NCI-H82 treated with DMSO at 0.1 percent for 48 hours (cell line): ENCODE results near the gene PATJ.
"Not testable (repeated sequence)": the region's sequence is repeated elsewhere in the genome, so short reads cannot be mapped to it uniquely, and the experiment has no call there.

Experiments
- DNase-seq: peaks from one replicate; lab custom pipeline; 2025; ENCODE audit not compliant: unreplicated experiment; lab: John Stamatoyannopoulos, UW

Gene PATJ

GRCh38 chr1:61741711-61742619 is at the start of gene PATJ:
Gene PATJ (plus strand): TSS chr1:61742480. CDS start chr1:61762893, 20,413 bp downstream.
- DNase-seq = no peak

GRCh38 chr1:61699911-61700851 is 42.1 kb upstream of the PATJ start:
- no peak for DNase-seq

- DNase-seq = no peak
Observed at GRCh38 chr1:61708953-61709907, 33.0 kb upstream of the PATJ start.

- DNase-seq = no peak
Observed at GRCh38 chr1:61709908-61710289, 32.4 kb upstream of the PATJ start.

- DNase-seq = not testable (repeated sequence)
Observed at GRCh38 chr1:61711257-61711656, 31.0 kb upstream of the PATJ start.

GRCh38 chr1:61711969-61712368 is 30.3 kb upstream of the PATJ start:
- no peak for DNase-seq

GRCh38 chr1:61718996-61719663 is 23.1 kb upstream of the PATJ start:
- not testable (repeated sequence) for DNase-seq

- DNase-seq = no peak
Observed at GRCh38 chr1:61724506-61724812, 17.8 kb upstream of the PATJ start.

- DNase-seq = peak; percentile 93
Observed at GRCh38 chr1:61724813-61725694, 17.2 kb upstream of the PATJ start, which contains the start of gene TM2D1. Gene TM2D1 (minus strand): TSS chr1:61725141. CDS start chr1:61725120, 21 bp downstream.

GRCh38 chr1:61727544-61727943 is 14.7 kb upstream of the PATJ start:
- DNase-seq = no peak

- DNase-seq = not testable (repeated sequence)
Observed at GRCh38 chr1:61730679-61731078, 11.6 kb upstream of the PATJ start.

GRCh38 chr1:61732726-61733125 is 9.6 kb upstream of the PATJ start:
- no peak for DNase-seq

- no peak for DNase-seq
Observed at GRCh38 chr1:61740751-61741700, 1.3 kb upstream of the PATJ start.

- no peak for DNase-seq
Observed at GRCh38 chr1:61742620-61743430, 545 bp downstream of the PATJ start.

GRCh38 chr1:61743431-61743705 is 1.1 kb downstream of the PATJ start:
- DNase-seq = no peak

GRCh38 chr1:61743716-61744580 is 1.7 kb downstream of the PATJ start:
- DNase-seq = no peak
